ENCODE measurements around the gene PIWIL4.
"Not testable (repeated sequence)": the region's sequence is repeated elsewhere in the genome, so short reads cannot be mapped to it uniquely, and the experiment has no call there.

GRCh38 chr11:94625422-94625821 lies 58.3 kb downstream of the PIWIL4 start:
- not testable (repeated sequence) for TF ChIP-seq FOXA1 (IDR thresholded peaks at IDR 0.05); NFRKB (IDR thresholded peaks at IDR 0.05); LEF1 (IDR thresholded peaks at IDR 0.05; ENCODE audit: borderline replicate concordance); BHLHE40 (IDR thresholded peaks at IDR 0.05; ENCODE audit: borderline replicate concordance); PKNOX1 (IDR thresholded peaks at IDR 0.05); ARNT (IDR thresholded peaks at IDR 0.05); SP1 (IDR thresholded peaks at IDR 0.05); TARDBP (IDR thresholded peaks at IDR 0.05); FOXK2 (IDR thresholded peaks at IDR 0.05); ZNF384 (IDR thresholded peaks at IDR 0.05); FOXM1 (IDR thresholded peaks at IDR 0.05; ENCODE audit: borderline replicate concordance); L3MBTL2 (conservative IDR thresholded peaks at IDR 0.05); HDGF (IDR thresholded peaks at IDR 0.05; ENCODE audit: borderline replicate concordance)

Data from HEK293T (cell line).